Measurements from ENCODE around the gene ALKBH5.

DNA sequence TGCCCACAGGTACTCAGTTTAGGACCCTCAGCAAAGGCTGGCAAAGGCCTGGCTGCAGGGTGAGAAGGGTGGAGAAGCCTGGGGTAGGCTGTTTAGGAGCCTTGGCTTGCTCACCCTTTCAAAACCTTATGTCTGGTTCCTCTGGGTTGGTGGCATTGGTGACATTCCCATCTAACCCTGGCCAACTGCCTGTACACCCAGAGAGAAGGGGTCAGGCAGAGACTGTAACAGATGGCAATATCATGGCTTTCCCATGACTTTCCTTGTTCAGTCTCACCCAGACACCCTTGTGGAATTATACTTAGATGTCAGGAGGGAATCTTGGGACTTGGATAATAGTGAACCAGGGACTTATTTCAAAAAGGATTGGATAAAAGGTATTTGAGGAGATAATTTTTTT is 23.3 kb downstream of the ALKBH5 start:
- TF ChIP-seq, protein P1, sequence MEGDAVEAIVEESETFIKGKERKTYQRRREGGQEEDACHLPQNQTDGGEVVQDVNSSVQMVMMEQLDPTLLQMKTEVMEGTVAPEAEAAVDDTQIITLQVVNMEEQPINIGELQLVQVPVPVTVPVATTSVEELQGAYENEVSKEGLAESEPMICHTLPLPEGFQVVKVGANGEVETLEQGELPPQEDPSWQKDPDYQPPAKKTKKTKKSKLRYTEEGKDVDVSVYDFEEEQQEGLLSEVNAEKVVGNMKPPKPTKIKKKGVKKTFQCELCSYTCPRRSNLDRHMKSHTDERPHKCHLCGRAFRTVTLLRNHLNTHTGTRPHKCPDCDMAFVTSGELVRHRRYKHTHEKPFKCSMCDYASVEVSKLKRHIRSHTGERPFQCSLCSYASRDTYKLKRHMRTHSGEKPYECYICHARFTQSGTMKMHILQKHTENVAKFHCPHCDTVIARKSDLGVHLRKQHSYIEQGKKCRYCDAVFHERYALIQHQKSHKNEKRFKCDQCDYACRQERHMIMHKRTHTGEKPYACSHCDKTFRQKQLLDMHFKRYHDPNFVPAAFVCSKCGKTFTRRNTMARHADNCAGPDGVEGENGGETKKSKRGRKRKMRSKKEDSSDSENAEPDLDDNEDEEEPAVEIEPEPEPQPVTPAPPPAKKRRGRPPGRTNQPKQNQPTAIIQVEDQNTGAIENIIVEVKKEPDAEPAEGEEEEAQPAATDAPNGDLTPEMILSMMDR (conservative IDR thresholded peaks at IDR 0.05; ENCODE audit: low read depth in 2 of 2), result no peak
- TF ChIP-seq POLR2AphosphoS5 (IDR thresholded peaks at IDR 0.05; ENCODE audit: low read depth), result no peak
- TF ChIP-seq, protein P2, sequence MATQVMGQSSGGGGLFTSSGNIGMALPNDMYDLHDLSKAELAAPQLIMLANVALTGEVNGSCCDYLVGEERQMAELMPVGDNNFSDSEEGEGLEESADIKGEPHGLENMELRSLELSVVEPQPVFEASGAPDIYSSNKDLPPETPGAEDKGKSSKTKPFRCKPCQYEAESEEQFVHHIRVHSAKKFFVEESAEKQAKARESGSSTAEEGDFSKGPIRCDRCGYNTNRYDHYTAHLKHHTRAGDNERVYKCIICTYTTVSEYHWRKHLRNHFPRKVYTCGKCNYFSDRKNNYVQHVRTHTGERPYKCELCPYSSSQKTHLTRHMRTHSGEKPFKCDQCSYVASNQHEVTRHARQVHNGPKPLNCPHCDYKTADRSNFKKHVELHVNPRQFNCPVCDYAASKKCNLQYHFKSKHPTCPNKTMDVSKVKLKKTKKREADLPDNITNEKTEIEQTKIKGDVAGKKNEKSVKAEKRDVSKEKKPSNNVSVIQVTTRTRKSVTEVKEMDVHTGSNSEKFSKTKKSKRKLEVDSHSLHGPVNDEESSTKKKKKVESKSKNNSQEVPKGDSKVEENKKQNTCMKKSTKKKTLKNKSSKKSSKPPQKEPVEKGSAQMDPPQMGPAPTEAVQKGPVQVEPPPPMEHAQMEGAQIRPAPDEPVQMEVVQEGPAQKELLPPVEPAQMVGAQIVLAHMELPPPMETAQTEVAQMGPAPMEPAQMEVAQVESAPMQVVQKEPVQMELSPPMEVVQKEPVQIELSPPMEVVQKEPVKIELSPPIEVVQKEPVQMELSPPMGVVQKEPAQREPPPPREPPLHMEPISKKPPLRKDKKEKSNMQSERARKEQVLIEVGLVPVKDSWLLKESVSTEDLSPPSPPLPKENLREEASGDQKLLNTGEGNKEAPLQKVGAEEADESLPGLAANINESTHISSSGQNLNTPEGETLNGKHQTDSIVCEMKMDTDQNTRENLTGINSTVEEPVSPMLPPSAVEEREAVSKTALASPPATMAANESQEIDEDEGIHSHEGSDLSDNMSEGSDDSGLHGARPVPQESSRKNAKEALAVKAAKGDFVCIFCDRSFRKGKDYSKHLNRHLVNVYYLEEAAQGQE (IDR thresholded peaks at IDR 0.05; ENCODE audit: unreplicated experiment), result no peak

All from GM23338 (cell line).